ENCODE data around the gene CLIP4. TPM values are rescaled to one million over a fixed set of nuclear protein-coding genes. Genes with fewer than 3 reads are reported as not detected.

Gene CLIP4
- total and polyA plus RNA-seq, 4 donors = 15.1 to 30.1 (median 23.1) TPM

DNA sequence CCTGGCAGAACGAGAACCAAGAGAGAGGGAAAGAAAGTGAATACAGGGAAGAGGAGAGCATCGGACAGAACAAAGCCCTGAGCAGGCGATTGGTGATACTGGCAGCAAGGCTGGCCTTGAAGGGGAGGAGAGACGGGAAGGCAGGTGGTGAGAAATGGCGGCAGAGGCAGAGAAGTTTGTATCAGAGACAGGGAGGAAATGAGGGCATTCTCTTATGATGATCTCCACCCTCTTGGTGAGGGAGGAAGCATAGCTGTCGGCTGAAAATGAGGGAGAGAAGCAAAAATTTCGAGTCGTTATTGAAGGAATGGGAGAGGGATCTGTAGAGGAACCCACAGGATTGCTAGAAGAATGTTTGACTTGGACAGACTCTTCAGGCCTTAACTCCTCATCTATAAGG is 80.6 kb downstream of the CLIP4 start:
- DNase-seq (no peak), ATAC-seq (ENCODE audit: insufficient read depth, low FRiP score) (no peak)
- Histone ChIP-seq H3K4me3 (no peak overlapping the region), H3K9ac (ENCODE audit: insufficient read depth in 1 of 2, low read length in 2 of 2) (no peak overlapping the region), H3K27me3 (ENCODE audit: control insufficient read depth in 3 of 3, insufficient read depth in 3 of 3, low read length in 2 of 3) (no peaks in the 10 kb centered on the region), H3K9me3 (ENCODE audit: control insufficient read depth in 4 of 4, insufficient read depth in 3 of 4, low read length in 3 of 4) (no peaks in the 10 kb centered on the region), H3K36me3 (ENCODE audit: control insufficient read depth in 4 of 4, insufficient read depth in 4 of 4, low read length in 4 of 4) (no peaks in the 10 kb centered on the region), H3K4me1 (ENCODE audit: control insufficient read depth in 5 of 5, insufficient read depth in 5 of 5, low read length in 5 of 5) (peaks cover 0 to 1% (median 0%) of the 10 kb centered on the region in 5 donors), H3K27ac (ENCODE audit: low read depth in 1 of 2, low read length in 1 of 2) (no peak overlapping the region)
- WGBS, 2 donors = 81 to 86% methylated on average over 8 of the region's 8 CpGs
- TF ChIP-seq, protein P1, sequence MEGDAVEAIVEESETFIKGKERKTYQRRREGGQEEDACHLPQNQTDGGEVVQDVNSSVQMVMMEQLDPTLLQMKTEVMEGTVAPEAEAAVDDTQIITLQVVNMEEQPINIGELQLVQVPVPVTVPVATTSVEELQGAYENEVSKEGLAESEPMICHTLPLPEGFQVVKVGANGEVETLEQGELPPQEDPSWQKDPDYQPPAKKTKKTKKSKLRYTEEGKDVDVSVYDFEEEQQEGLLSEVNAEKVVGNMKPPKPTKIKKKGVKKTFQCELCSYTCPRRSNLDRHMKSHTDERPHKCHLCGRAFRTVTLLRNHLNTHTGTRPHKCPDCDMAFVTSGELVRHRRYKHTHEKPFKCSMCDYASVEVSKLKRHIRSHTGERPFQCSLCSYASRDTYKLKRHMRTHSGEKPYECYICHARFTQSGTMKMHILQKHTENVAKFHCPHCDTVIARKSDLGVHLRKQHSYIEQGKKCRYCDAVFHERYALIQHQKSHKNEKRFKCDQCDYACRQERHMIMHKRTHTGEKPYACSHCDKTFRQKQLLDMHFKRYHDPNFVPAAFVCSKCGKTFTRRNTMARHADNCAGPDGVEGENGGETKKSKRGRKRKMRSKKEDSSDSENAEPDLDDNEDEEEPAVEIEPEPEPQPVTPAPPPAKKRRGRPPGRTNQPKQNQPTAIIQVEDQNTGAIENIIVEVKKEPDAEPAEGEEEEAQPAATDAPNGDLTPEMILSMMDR (IDR thresholded peaks at IDR 0.05; ENCODE audit: control extremely low read depth, extremely low read depth) = no peak

DNA sequence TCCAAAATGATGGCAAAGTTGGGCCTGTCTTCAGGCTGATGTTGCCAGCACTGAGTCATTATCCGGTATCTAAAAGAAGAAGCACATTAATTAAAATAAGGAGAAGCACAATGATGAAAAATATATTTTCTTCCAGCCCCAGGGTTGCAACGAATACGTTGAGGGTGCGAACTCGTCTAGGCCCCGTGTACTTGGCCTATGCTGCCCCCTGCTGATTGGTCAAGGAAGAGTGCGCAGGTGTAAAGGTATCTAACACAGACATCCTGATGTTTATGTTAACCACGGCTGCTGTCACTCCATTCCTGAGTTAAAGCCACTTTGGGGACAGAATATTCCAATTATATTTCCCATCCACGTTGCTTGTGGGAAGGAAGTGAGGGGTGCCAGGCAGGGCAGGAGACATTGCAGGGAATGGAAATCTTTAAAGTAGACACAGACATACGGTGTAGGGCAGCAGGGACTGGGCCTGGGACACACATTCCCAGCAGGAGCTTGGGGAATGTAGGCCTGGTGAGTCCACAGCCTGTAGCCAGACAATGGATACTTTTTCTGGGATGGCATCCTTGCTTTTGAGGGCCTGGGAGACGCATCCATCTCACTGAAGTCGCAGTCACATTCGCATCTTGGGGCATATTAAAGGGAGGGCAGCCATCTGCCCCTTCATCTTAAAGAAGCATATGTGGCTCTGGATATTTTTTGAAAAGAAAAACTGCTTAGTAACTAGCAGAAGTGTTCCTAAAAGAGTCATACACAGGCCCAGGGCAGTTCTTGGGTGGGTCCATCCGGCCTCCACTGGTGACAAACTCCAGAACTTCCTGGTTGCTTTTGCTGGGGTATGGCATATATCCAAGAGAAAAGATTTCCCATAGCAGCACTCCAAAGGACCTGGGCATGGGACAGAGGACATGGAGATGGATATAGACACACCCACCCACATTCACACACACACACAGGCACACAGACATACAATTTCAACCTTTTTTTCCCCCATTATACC is 81.9 kb downstream of the CLIP4 start:
- WGBS, 2 donors = 35% methylated on average over 14 of the region's 14 CpGs
- DNase-seq (peak; percentile 57 to 66 (median 64)), ATAC-seq (ENCODE audit: insufficient read depth, low FRiP score) (peak; percentile 76)
- no peaks in the 10 kb centered on the region for H3K9me3 ChIP-seq (ENCODE audit: control insufficient read depth in 4 of 4, insufficient read depth in 3 of 4, low read length in 3 of 4)
- no peak overlapping the region for H3K4me3 ChIP-seq
- H3K9ac ChIP-seq (ENCODE audit: insufficient read depth in 1 of 2, low read length in 2 of 2) = no peak overlapping the region
- H3K27ac ChIP-seq (ENCODE audit: low read depth in 1 of 2, low read length in 1 of 2) = no peak overlapping the region
- H3K4me1 ChIP-seq (ENCODE audit: control insufficient read depth in 5 of 5, insufficient read depth in 5 of 5, low read length in 5 of 5) = peaks cover 0 to 1% (median 0%) of the 10 kb centered on the region in 5 donors
- no peaks in the 10 kb centered on the region for H3K27me3 ChIP-seq (ENCODE audit: control insufficient read depth in 3 of 3, insufficient read depth in 3 of 3, low read length in 2 of 3)
- TF ChIP-seq, protein P1 (IDR thresholded peaks at IDR 0.05; ENCODE audit: control extremely low read depth, extremely low read depth) = peak; percentile 61
- no peaks in the 10 kb centered on the region for H3K36me3 ChIP-seq (ENCODE audit: control insufficient read depth in 4 of 4, insufficient read depth in 4 of 4, low read length in 4 of 4)

DNA sequence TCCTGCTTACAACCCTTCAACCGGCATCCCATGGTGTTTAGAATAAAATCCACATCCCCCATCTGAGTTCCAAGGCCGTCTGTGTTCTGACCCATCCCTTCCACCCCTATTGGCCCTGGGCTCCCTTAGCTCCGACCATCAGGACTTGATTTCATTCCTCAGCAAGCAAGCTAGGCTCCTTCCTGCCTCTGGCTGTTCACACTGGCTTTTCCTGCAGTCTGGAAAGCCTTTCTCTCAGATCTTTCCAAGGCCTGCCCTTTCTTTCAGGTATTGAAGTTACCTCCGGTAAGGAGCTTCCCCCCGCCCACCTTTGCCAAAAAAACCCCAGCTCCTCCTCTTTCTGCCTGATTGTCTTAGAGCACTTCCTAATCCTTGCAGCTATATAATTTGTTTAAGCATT is 86.8 kb downstream of the CLIP4 start:
- Histone ChIP-seq H3K9me3 (ENCODE audit: control insufficient read depth in 4 of 4, insufficient read depth in 3 of 4, low read length in 3 of 4) (no peaks in the 10 kb centered on the region), H3K9ac (ENCODE audit: insufficient read depth in 1 of 2, low read length in 2 of 2) (no peak overlapping the region), H3K4me3 (no peak overlapping the region), H3K36me3 (ENCODE audit: control insufficient read depth in 4 of 4, insufficient read depth in 4 of 4, low read length in 4 of 4) (no peaks in the 10 kb centered on the region), H3K27ac (ENCODE audit: low read depth in 1 of 2, low read length in 1 of 2) (no peak overlapping the region), H3K27me3 (ENCODE audit: control insufficient read depth in 3 of 3, insufficient read depth in 3 of 3, low read length in 2 of 3) (no peaks in the 10 kb centered on the region), H3K4me1 (ENCODE audit: control insufficient read depth in 5 of 5, insufficient read depth in 5 of 5, low read length in 5 of 5) (peaks cover 0 to under 1% (median 0%) of the 10 kb centered on the region in 5 donors)
- WGBS, 2 donors = 44 to 69% methylated on average over 5 of the region's 5 CpGs
- TF ChIP-seq, protein P1 (IDR thresholded peaks at IDR 0.05; ENCODE audit: control extremely low read depth, extremely low read depth) = no peak
- DNase-seq = no peak
- ATAC-seq (ENCODE audit: insufficient read depth, low FRiP score) = no peak
